GM12874 (cell line): ENCODE measurements around the gene PRADC1.

Experiments
- CTCF ChIP-seq: IDR thresholded peaks from 2 replicates; pipeline ENCODE4 v1.5.1; 2011; ENCODE audit warnings: low read depth, mild to moderate bottlenecking, control low read depth, low read length, moderate library complexity; ENCODE audit not compliant: insufficient read depth

Gene PRADC1

GRCh38 chr2:73262108-73262651 is 29.1 kb upstream of the PRADC1 start:
- no peak for TF ChIP-seq CTCF

- peak; percentile 26; the same call in 1 of the 2 replicates for TF ChIP-seq CTCF
These were observed 27.4 kb upstream of the PRADC1 start for GRCh38 chr2:73260338-73260984.

GRCh38 chr2:73259704-73260337 is 26.8 kb upstream of the PRADC1 start:
- TF ChIP-seq CTCF, result no peak

GRCh38 chr2:73259276-73259675 is 26.2 kb upstream of the PRADC1 start:
- TF ChIP-seq CTCF, result no peak

GRCh38 chr2:73258913-73259215 is 25.8 kb upstream of the PRADC1 start:
- TF ChIP-seq CTCF, result no peak

GRCh38 chr2:73258186-73258912 is 25.3 kb upstream of the PRADC1 start:
- no peak for TF ChIP-seq CTCF

GRCh38 chr2:73257425-73258125 is 24.5 kb upstream of the PRADC1 start:
- no peak for TF ChIP-seq CTCF
